Kidney (tissue), 14 donors: ENCODE data around the gene RABGAP1. TPM values are rescaled to one million over a fixed set of nuclear protein-coding genes. Genes with fewer than 3 reads are reported as not detected.
A peak's percentile ranks its signal among the peaks of the same experiment; 100 is the strongest.

ENCODE experiments used
- DNase-seq, 5 donors: peaks; one replicate each; pipeline ENCODE4 v3.0.0-alpha.2; 2013 to 2020
- FAIRE-seq: peaks from 2 replicates; lab custom pipeline; 2012; peaks lifted over from hg19 to GRCh38; lab: Jason Lieb, UNC
- H3K27ac ChIP-seq, 2 donors: one replicate each; pipeline ENCODE4 v1.7.0; 2013; ENCODE audit warnings: low read depth in 2 of 2, low read length in 2 of 2, inconsistent platforms in 1 of 2
- H3K27me3 ChIP-seq: one replicate; pipeline ENCODE4 v1.7.1; 2013; ENCODE audit warnings: low read length, inconsistent platforms; ENCODE audit not compliant: control insufficient read depth, insufficient read depth
- H3K36me3 ChIP-seq, 3 donors: one replicate each; pipeline versions ENCODE4 v1.7.0 to v1.7.1; 2013; ENCODE audit warnings: low read length in 3 of 3, control low read depth in 1 of 3, inconsistent platforms in 1 of 3; ENCODE audit not compliant: insufficient read depth in 3 of 3, control insufficient read depth in 2 of 3
- H3K4me1 ChIP-seq, 3 donors: one replicate each; pipeline versions ENCODE4 v1.7.0 to v1.7.1; 2013; ENCODE audit warnings: low read length in 3 of 3, inconsistent platforms in 1 of 3, low read depth in 1 of 3; ENCODE audit not compliant: control insufficient read depth in 2 of 3, insufficient read depth in 2 of 3
- H3K4me3 ChIP-seq, 3 donors: one replicate each; pipeline versions ENCODE4 v1.7.0 to v1.8.1; 2013; ENCODE audit warnings: low read length in 3 of 3, control low read depth in 1 of 3, inconsistent platforms in 1 of 3
- H3K9ac ChIP-seq, 3 donors: one replicate each; pipeline versions ENCODE4 v1.7.0 to v1.7.1; 2013; ENCODE audit warnings: low read length in 3 of 3, control low read depth in 1 of 3, inconsistent platforms in 1 of 3
- H3K9me3 ChIP-seq, 3 donors: one replicate each; pipeline versions ENCODE4 v1.7.0 to v1.7.1; 2013; ENCODE audit warnings: low read length in 3 of 3, control low read depth in 1 of 3, inconsistent platforms in 1 of 3; ENCODE audit not compliant: control insufficient read depth in 2 of 3, insufficient read depth in 1 of 3
- CTCF ChIP-seq: IDR thresholded peaks from 3 replicates; pipeline ENCODE4 v1.5.1; 2012; ENCODE audit warnings: mild to moderate bottlenecking, moderate library complexity, borderline replicate concordance; ENCODE audit not compliant: insufficient read depth; ENCODE audit errors: extremely low read depth
- intact Hi-C: fragments of 100-400 bp; cut with DNase I; formaldehyde crosslinking; loops from one replicate; pipeline ENCODE4 v1.11.1; 2022
- polyA plus RNA-seq: library from polyadenylated mRNA; stranded (reverse); fragments of 350-450 nt; fragmentation: Illumina TruSeq; extraction: RNeasy Lipid Tissue Mini Kit (QIAGEN cat#74804); gene quantifications from one replicate; pipeline ENCODE4 v1.2.3, GENCODE V29; 2014; ENCODE audit warnings: low read depth, low replicate concordance; ENCODE audit not compliant: insufficient read depth
- total RNA-seq: library from RNA; stranded (reverse); fragmentation: NEBNext Ultra II Directional; extraction: Animal tissue kit (Norgen Biotek cat#: 25700); gene quantifications from one replicate; pipeline ENCODE4 v1.2.1, GENCODE V29; 2021
- donor health status: control.
- donor health status: control.
- donor health status: control.
- donor health status: control.
- donor health status: control.
- donor health status: DM: yes; HTN: yes; CAD: no.
- donor health status: Normal renal cell carcinoma (clear cell type).

The RABGAP1 gene
- total and polyA plus RNA-seq, 2 donors from 2014 or later, result 13.7 to 61.1 TPM

- H3K27me3 ChIP-seq, result no peaks in the 10 kb centered on the region
These were observed 50.6 kb downstream of the RABGAP1 start for GRCh38 chr9:122991370-122991830.

GRCh38 chr9:122996586-122996985 lies 55.8 kb downstream of the RABGAP1 start:
- Histone ChIP-seq H3K27me3 (no peaks in the 10 kb centered on the region), H3K4me1 (no peaks in the 10 kb centered on the region), H3K9ac (no peak overlapping the region), H3K9me3 (no peaks in the 10 kb centered on the region), H3K36me3 (peaks cover 0 to 16% (median 0%) of the 10 kb centered on the region in 3 donors), H3K27ac (no peak overlapping the region), H3K4me3 (no peak overlapping the region)
- intact Hi-C loops, result no loop called here
- no peak for TF ChIP-seq CTCF
- FAIRE-seq (no peak), DNase-seq (no peak)

More at GRCh38 chr9:122991370-122991830, 50.6 kb downstream of the RABGAP1 start:
- H3K4me3 ChIP-seq, result no peak overlapping the region
- intact Hi-C loops, result no loop called here
- peak; percentile 69 for TF ChIP-seq CTCF
- no peaks in the 10 kb centered on the region for H3K9me3 ChIP-seq
- peak; percentile 97 for FAIRE-seq
- H3K27ac ChIP-seq, result no peak overlapping the region
- DNase-seq, result peak in 2 of 5 donors; percentile 20 to 49
- H3K4me1 ChIP-seq, result no peaks in the 10 kb centered on the region
- peaks cover under 1 to 18% (median 6%) of the 10 kb centered on the region in 3 donors for H3K36me3 ChIP-seq
- H3K9ac ChIP-seq, result no peak overlapping the region

- DNase-seq (no peak), FAIRE-seq (no peak)
- Histone ChIP-seq H3K36me3 (peaks cover 0 to 16% (median 0%) of the 10 kb centered on the region in 3 donors), H3K9me3 (no peaks in the 10 kb centered on the region), H3K27ac (no peak overlapping the region), H3K4me1 (no peaks in the 10 kb centered on the region), H3K4me3 (no peak overlapping the region), H3K27me3 (no peaks in the 10 kb centered on the region), H3K9ac (no peak overlapping the region)
- intact Hi-C loops, result no loop called here
- TF ChIP-seq CTCF, result no peak
These were observed 57.6 kb downstream of the RABGAP1 start for GRCh38 chr9:122998448-122998847.
